Naive thymus-derived CD8-positive, alpha-beta T cell (primary cell): Measurements from ENCODE around the gene FAM9C. TPM values are rescaled to one million over a fixed set of nuclear protein-coding genes. Genes with fewer than 3 reads are reported as not detected.
"Not testable (repeated sequence)": the region's sequence is repeated elsewhere in the genome, so short reads cannot be mapped to it uniquely, and the experiment has no call there.

Source experiments
- ATAC-seq, 2 donors: fragments of 150-1000 bp; cut with Tn5 transposase in 1 of 2; sonication (Bioruptor Pico), chemical (Tn5 transposase) in 1 of 2; 1 replicate in 1 of 2; 2 replicates in 1 of 2; pipeline ENCODE4 v1.10.0; 2021; ENCODE audit warnings: mild to moderate bottlenecking in 2 of 2, moderate library complexity in 2 of 2
- POLR2A ChIA-PET: fragments of 350-600 bp; sonication (Branson Sonifier 250); formaldehyde crosslinking; loops from one replicate; lab custom pipeline; 2021; ENCODE audit warnings: antibody characterized with exemption; lab: Charles Lee
- DNase-seq, 10 donors: peaks; one replicate each; pipeline versions ENCODE4 v3.0.0 to v3.0.0-alpha.2; 2020 to 2022
- H3K27ac Mint-ChIP-seq, 10 donors: one replicate each; pipeline ENCODE4 v1.8.0; 2020 to 2022; ENCODE audit warnings: mild to moderate bottlenecking in 10 of 10, mixed read lengths in 10 of 10, moderate library complexity in 4 of 10, inconsistent platforms in 1 of 10
- H3K27me3 Mint-ChIP-seq, 5 donors: one replicate each; pipeline ENCODE4 v1.8.0; 2021 to 2022; ENCODE audit warnings: mixed read lengths in 5 of 5
- H3K36me3 Mint-ChIP-seq, 3 donors: one replicate each; pipeline ENCODE4 v1.8.0; 2020 to 2022; ENCODE audit warnings: mixed read lengths in 3 of 3, mild to moderate bottlenecking in 2 of 3, inconsistent platforms in 1 of 3
- H3K4me1 Mint-ChIP-seq, 4 donors: one replicate each; pipeline ENCODE4 v1.8.0; 2021 to 2022; ENCODE audit warnings: mixed read lengths in 4 of 4
- H3K4me3 Mint-ChIP-seq, 10 donors: one replicate each; pipeline ENCODE4 v1.8.0; 2020 to 2022; ENCODE audit warnings: mild to moderate bottlenecking in 10 of 10, mixed read lengths in 10 of 10, moderate library complexity in 6 of 10, inconsistent platforms in 1 of 10
- H3K9me3 Mint-ChIP-seq, 9 donors: one replicate each; pipeline ENCODE4 v1.8.0; 2020 to 2022; ENCODE audit warnings: mixed read lengths in 9 of 9, mild to moderate bottlenecking in 3 of 9, inconsistent platforms in 1 of 9, moderate library complexity in 1 of 9
- polyA plus RNA-seq, 3 donors: library from polyadenylated mRNA; unstranded; fragments of 300-500 nt; fragmentation: Illumina TruSeq; gene quantifications; one replicate each; pipeline ENCODE4 v1.2.3, GENCODE V29; 2021
- total RNA-seq, 8 experiments: library from RNA in 2 of 8; stranded (reverse) in 2 of 8; gene quantifications; one replicate each; pipeline ENCODE4 v1.2.3 and lab custom pipeline; 2021 to 2026

FAM9C gene
- total and polyA plus RNA-seq, 5 experiments from 2014 or later, result not detected

GRCh38 chrX:13074297-13075262 is 30.2 kb upstream of the FAM9C start:
- H3K36me3 Mint-ChIP-seq, result peaks cover 0 to 7% (median 0%) of the 10 kb centered on the region in 3 donors
- peak; percentile 92 to 99 for ATAC-seq
- H3K9me3 Mint-ChIP-seq, result peaks cover 0 to 18% (median 0%) of the 10 kb centered on the region in 9 donors
- no peaks in the 10 kb centered on the region for H3K27me3 Mint-ChIP-seq
- peak overlapping the region in 9 of 10 donors; percentile 1 to 72 (median 42) for H3K4me3 Mint-ChIP-seq
- peak in 2 of 10 donors; percentile 52 to 56 for DNase-seq
- POLR2A ChIA-PET, result interaction anchor here (0.9 to 20.9 kb wide), 12 partner anchors 10 to 118 kb away, joined by 3 to 1055 read pairs (median 6); partner anchors contain the start of gene TMSB4X
- peaks cover 13 to 57% (median 53%) of the 10 kb centered on the region in 4 donors for H3K4me1 Mint-ChIP-seq
- H3K27ac Mint-ChIP-seq, result peak overlapping the region; percentile 84 to 98 (median 92)

- Mint-ChIP-seq H3K4me1 (peaks cover 9 to 44% (median 26%) of the 10 kb centered on the region in 4 donors), H3K36me3 (peaks cover 0 to 25% (median 3%) of the 10 kb centered on the region in 3 donors), H3K9me3 (peaks cover 0 to 48% (median 5%) of the 10 kb centered on the region in 9 donors), H3K27me3 (no peaks in the 10 kb centered on the region), H3K27ac (no peak overlapping the region), H3K4me3 (no peak overlapping the region)
- ATAC-seq (no peak), DNase-seq (no peak)
- POLR2A ChIA-PET, result interaction anchor here (1.4 to 8.8 kb wide), 3 partner anchors 9 to 16 kb away, joined by 3 to 96 read pairs (median 5); no protein-coding TSS in a partner anchor
These were observed 25.5 kb upstream of the FAM9C start for GRCh38 chrX:13069771-13070416.

- peak overlapping the region in 5 of 10 donors; percentile 9 to 80 (median 37) for H3K27ac Mint-ChIP-seq
- POLR2A ChIA-PET, result interaction anchor here (2.2 kb wide), 1 partner anchor 13 kb away, joined by 12 read pairs; no protein-coding TSS in a partner anchor
- no peak for DNase-seq
These were observed 24.2 kb upstream of the FAM9C start for GRCh38 chrX:13068651-13069050.

GRCh38 chrX:13067773-13068172 is 23.4 kb upstream of the FAM9C start:
- Mint-ChIP-seq H3K27me3 (no peaks in the 10 kb centered on the region), H3K36me3 (peaks cover 3 to 32% (median 6%) of the 10 kb centered on the region in 3 donors), H3K27ac (peak overlapping the region in 4 of 10 donors; percentile 25 to 52 (median 38)), H3K4me3 (peak overlapping the region in 1 of 10 donors; percentile 29), H3K9me3 (peaks cover 0 to 64% (median 5%) of the 10 kb centered on the region in 9 donors), H3K4me1 (peaks cover 7 to 40% (median 17%) of the 10 kb centered on the region in 4 donors)
- ATAC-seq (no peak), DNase-seq (no peak)
- POLR2A ChIA-PET, result interaction anchor here (0.7 to 2.2 kb wide), 6 partner anchors 10 to 37 kb away, joined by 3 to 12 read pairs (median 4); no protein-coding TSS in a partner anchor

More at GRCh38 chrX:13068651-13069050, 24.2 kb upstream of the FAM9C start:
- no peaks in the 10 kb centered on the region for H3K27me3 Mint-ChIP-seq
- H3K9me3 Mint-ChIP-seq, result peaks cover 0 to 56% (median 5%) of the 10 kb centered on the region in 9 donors
- H3K4me1 Mint-ChIP-seq, result peaks cover 5 to 42% (median 20%) of the 10 kb centered on the region in 4 donors
- no peak for ATAC-seq
- H3K36me3 Mint-ChIP-seq, result peaks cover 0 to 25% (median 3%) of the 10 kb centered on the region in 3 donors
- H3K4me3 Mint-ChIP-seq, result peak overlapping the region in 1 of 10 donors; percentile 13

- H3K4me1 Mint-ChIP-seq, result peaks cover 9 to 41% (median 19%) of the 10 kb centered on the region in 4 donors
- peaks cover 0 to 70% (median 6%) of the 10 kb centered on the region in 9 donors for H3K9me3 Mint-ChIP-seq
- POLR2A ChIA-PET, result interaction anchor here (0.9 to 2.2 kb wide), 5 partner anchors 8 to 92 kb away, joined by 3 to 12 read pairs (median 4); no protein-coding TSS in a partner anchor
- peak overlapping the region in 5 of 10 donors; percentile 29 to 88 (median 70) for H3K27ac Mint-ChIP-seq
- peaks cover 3 to 37% (median 12%) of the 10 kb centered on the region in 3 donors for H3K36me3 Mint-ChIP-seq
- no peak overlapping the region for H3K4me3 Mint-ChIP-seq
- H3K27me3 Mint-ChIP-seq, result no peaks in the 10 kb centered on the region
- ATAC-seq (no peak), DNase-seq (no peak)
These were observed 22.0 kb upstream of the FAM9C start for GRCh38 chrX:13066391-13066790.

- POLR2A ChIA-PET, result interaction anchor here (1.0 to 3.1 kb wide), 3 partner anchors 10 to 90 kb away, joined by 4 to 20 read pairs (median 5); partner anchors contain the start of gene TMSB4X
These were observed 20.3 kb upstream of the FAM9C start for GRCh38 chrX:13064599-13065143.

GRCh38 chrX:13063124-13063523 is 18.7 kb upstream of the FAM9C start:
- Mint-ChIP-seq H3K36me3 (peaks cover 3 to 32% (median 15%) of the 10 kb centered on the region in 3 donors), H3K9me3 (peaks cover 0 to 57% (median 6%) of the 10 kb centered on the region in 9 donors), H3K27ac (peak overlapping the region in 4 of 10 donors; percentile 47 to 70 (median 64)), H3K4me1 (peaks cover 12 to 55% (median 40%) of the 10 kb centered on the region in 4 donors)
- POLR2A ChIA-PET, result interaction anchor here (0.6 to 3.1 kb wide), 7 partner anchors 10 to 106 kb away, joined by 3 to 20 read pairs (median 4); partner anchors contain the start of gene TMSB4X
- DNase-seq, H3K4me3 Mint-ChIP-seq, ATAC-seq, H3K27me3 Mint-ChIP-seq: not testable (repeated sequence)

More at GRCh38 chrX:13064599-13065143, 20.3 kb upstream of the FAM9C start:
- H3K27ac Mint-ChIP-seq, result peak overlapping the region in 4 of 10 donors; percentile 31 to 63 (median 44)
- H3K9me3 Mint-ChIP-seq, result peaks cover 0 to 72% (median 6%) of the 10 kb centered on the region in 9 donors
- DNase-seq (no peak), ATAC-seq (no peak)
- no peak overlapping the region for H3K4me3 Mint-ChIP-seq
- H3K36me3 Mint-ChIP-seq, result peaks cover 3 to 43% (median 15%) of the 10 kb centered on the region in 3 donors
- peaks cover 12 to 52% (median 30%) of the 10 kb centered on the region in 4 donors for H3K4me1 Mint-ChIP-seq
- no peaks in the 10 kb centered on the region for H3K27me3 Mint-ChIP-seq

- Mint-ChIP-seq H3K36me3 (peaks cover 3 to 38% (median 15%) of the 10 kb centered on the region in 3 donors), H3K27ac (peak overlapping the region in 1 of 10 donors; percentile 70), H3K9me3 (peaks cover 0 to 50% (median 8%) of the 10 kb centered on the region in 9 donors), H3K4me1 (peaks cover 16 to 59% (median 42%) of the 10 kb centered on the region in 4 donors)
- H3K27me3 Mint-ChIP-seq, H3K4me3 Mint-ChIP-seq, DNase-seq, ATAC-seq, POLR2A ChIA-PET: not testable (repeated sequence)
These were observed 17.9 kb upstream of the FAM9C start for GRCh38 chrX:13062331-13062730.

- POLR2A ChIA-PET, result interaction anchor here (0.8 to 2.1 kb wide), 4 partner anchors 10 to 25 kb away, joined by 3 to 6 read pairs (median 4); no protein-coding TSS in a partner anchor
- H3K4me3 Mint-ChIP-seq, result peak overlapping the region in 2 of 10 donors; percentile 20 to 38
- peaks cover 12 to 55% (median 37%) of the 10 kb centered on the region in 4 donors for H3K4me1 Mint-ChIP-seq
These were observed 16.8 kb upstream of the FAM9C start for GRCh38 chrX:13061215-13061708.

GRCh38 chrX:13059637-13060499 is 15.4 kb upstream of the FAM9C start:
- Mint-ChIP-seq H3K4me1 (peaks cover 19 to 63% (median 49%) of the 10 kb centered on the region in 4 donors), H3K27ac (peak overlapping the region in 4 of 10 donors; percentile 25 to 67 (median 40)), H3K9me3 (peaks cover 0 to 42% (median 8%) of the 10 kb centered on the region in 9 donors), H3K36me3 (peaks cover 0 to 31% (median 15%) of the 10 kb centered on the region in 3 donors), H3K27me3 (no peaks in the 10 kb centered on the region), H3K4me3 (no peak overlapping the region)
- ATAC-seq, result no peak
- DNase-seq, result no peak
- POLR2A ChIA-PET, result interaction anchor here (0.7 to 2.1 kb wide), 6 partner anchors 9 to 79 kb away, joined by 3 to 6 read pairs (median 3); no protein-coding TSS in a partner anchor

More at GRCh38 chrX:13061215-13061708, 16.8 kb upstream of the FAM9C start:
- not testable (repeated sequence) for H3K27me3 Mint-ChIP-seq, DNase-seq, ATAC-seq
- Mint-ChIP-seq H3K9me3 (peaks cover 0 to 42% (median 8%) of the 10 kb centered on the region in 9 donors), H3K36me3 (peaks cover 0 to 31% (median 15%) of the 10 kb centered on the region in 3 donors), H3K27ac (peak overlapping the region in 2 of 10 donors; percentile 26 to 34)
